HG02798 (cell line): ENCODE results near the gene SUSD6.

Experiments
- ATAC-seq: cut with Tn5 transposase; IDR thresholded peaks from one replicate; pipeline ENCODE4 v1.9.1; 2021; ENCODE audit warnings: mild to moderate bottlenecking; ENCODE audit not compliant: unreplicated experiment, poor library complexity

Gene SUSD6

DNA sequence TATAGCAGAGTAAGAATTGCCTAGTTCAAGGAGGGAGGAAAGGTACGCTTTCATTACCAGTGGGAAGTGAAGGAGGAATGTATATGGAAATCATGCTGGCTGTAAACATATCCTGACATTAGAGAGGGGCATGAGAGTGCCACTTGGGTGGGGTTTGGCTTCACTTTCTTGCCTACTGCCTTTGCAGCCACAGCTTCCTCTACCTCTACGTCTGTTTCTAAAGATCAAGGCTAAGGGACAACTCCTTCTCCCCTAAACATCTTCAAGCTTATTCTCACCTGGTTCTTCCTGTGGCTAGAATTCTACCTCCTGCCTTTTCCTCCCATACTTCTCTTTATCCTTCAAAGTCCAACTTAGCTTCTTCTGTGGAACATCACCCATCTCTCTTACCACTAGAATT, 58.0 kb downstream of the SUSD6 start:
- ATAC-seq = no peak

DNA sequence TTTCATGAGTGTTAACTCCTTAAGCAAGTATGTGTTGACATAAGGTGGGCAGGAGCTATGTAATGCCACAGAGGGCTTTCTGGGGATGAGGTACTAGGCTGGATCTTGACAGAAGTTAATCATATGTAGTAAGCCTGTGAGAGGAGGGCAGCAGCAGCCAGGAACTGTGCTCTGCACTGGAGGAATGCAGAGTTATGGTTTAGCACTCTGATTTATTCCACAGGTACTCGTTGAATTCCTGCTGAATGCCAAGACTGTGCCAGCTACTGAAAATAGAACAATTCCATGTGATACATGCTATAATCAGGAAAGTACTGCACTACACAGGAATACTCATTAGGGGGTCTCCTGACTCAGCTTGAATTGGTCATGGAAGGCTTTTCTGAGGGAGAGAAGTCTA, 58.7 kb downstream of the SUSD6 start:
- ATAC-seq = no peak

DNA sequence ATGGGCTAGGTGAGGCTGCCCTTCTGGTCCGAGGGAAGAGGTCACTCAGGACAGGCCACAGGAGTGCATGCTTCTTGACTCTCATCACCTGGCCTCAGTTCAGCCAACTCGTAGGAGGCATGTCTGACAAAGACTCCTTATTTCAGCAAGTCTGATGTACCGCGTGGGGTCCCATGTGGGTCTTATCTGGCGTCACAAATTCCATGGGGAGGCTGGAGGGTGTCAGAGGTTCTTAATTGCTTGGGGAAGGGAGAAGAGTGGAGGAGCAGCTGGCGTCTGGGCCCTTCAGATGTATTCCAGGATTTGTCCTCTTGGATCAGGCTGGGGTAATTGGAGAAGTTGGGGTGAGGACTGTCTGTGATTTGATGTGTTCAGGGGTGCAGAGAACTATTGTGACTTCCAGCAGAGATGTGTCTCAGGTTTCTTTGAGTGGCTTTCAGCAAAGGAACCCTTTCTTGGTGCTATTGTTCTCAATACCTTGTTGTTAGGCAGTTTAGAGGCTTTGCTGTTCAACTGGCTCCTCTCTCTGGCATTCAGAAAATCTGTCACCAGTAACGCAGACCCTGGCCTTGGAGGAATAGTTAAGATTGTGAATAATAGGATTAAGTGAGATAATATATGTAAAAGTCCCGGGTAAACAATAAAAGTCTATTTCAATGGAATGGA, 60.1 kb downstream of the SUSD6 start:
- ATAC-seq = no peak

DNA sequence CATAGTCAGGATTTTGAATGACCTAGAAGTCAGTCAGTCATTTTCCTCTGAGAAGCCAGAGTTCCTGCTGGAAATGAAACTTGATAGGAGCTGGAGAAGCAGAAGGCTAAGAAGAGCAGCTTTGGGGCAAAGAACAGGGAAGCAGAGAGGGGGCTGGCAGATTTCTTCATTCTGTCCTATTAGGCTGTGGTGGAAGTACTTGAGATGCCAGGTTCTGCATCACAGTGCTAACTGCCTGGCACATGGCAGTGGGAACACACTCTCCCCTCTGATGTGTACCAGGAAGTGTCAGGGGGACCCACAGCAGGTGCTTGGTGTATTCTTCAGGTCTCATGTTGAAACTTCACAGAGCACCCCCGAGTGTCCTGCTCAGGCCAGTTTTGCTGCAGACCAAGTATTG, 61.0 kb downstream of the SUSD6 start:
- ATAC-seq = no peak

GRCh38 chr14:69673104-69673503, 61.7 kb downstream of the SUSD6 start:
- ATAC-seq = peak; percentile 35

- peak; percentile 24 for ATAC-seq
These were observed 62.3 kb downstream of the SUSD6 start for GRCh38 chr14:69673578-69674305.

- ATAC-seq = no peak
These were observed 63.3 kb downstream of the SUSD6 start for GRCh38 chr14:69674546-69675244.

DNA sequence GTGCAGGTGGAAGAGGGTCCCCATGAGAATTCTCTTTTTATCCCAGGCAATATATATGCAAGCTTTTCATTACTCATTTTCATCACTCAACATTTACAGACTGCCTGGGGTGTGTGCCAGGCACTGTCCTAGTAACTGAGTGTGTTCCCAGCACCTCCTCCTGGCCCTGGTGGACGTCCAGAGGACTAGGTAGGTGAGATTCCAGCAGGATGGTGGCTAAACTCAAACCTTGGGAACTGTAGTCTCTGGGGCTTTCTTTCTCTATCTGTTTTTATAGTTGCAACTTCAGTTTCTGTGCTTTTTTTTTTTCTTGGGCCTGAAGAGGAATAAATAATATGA, 63.8 kb downstream of the SUSD6 start:
- ATAC-seq = no peak

- ATAC-seq = peak; percentile 73
These were observed 64.6 kb downstream of the SUSD6 start for GRCh38 chr14:69675877-69676416.

DNA sequence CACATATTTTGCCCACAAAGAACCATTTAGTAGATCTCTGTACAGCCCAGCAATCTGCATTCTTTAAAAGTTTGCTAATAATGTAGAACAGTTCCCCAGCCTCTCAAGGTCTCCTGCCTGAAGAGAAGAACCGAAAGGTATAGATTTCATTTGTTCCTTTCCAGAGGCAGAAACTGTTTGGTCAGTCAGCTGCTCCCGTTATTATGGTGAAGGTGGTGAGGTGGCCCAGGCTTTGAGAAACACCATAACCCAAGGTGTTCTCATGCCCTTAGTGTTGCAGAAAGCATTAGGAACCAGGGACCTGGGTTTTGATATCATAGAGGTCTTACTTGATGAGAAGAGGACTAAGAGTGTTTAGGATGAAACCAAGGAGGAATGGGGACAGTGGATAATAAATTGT, 65.3 kb downstream of the SUSD6 start:
- ATAC-seq = no peak

GRCh38 chr14:69680297-69680696, 68.9 kb downstream of the SUSD6 start:
- ATAC-seq = no peak

DNA sequence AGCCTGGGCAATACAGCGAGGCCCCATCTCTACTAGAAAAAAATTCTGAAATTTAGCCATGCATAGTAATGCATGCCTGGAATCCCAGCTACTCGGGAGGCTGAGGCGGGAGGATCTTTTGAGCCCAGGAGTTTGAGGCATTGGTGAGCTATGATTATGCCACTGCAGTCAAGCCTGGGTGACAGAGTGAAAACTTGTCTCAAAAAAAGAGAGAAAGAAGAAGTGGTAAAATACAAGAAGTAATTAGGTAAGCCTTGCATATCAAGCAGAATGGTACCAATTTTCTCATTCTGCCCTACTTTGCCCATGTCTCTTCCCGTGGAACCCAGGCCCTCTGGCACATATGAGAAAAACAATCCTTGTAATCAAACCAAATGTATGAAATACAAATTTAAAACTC, 70.7 kb downstream of the SUSD6 start:
- no peak for ATAC-seq

DNA sequence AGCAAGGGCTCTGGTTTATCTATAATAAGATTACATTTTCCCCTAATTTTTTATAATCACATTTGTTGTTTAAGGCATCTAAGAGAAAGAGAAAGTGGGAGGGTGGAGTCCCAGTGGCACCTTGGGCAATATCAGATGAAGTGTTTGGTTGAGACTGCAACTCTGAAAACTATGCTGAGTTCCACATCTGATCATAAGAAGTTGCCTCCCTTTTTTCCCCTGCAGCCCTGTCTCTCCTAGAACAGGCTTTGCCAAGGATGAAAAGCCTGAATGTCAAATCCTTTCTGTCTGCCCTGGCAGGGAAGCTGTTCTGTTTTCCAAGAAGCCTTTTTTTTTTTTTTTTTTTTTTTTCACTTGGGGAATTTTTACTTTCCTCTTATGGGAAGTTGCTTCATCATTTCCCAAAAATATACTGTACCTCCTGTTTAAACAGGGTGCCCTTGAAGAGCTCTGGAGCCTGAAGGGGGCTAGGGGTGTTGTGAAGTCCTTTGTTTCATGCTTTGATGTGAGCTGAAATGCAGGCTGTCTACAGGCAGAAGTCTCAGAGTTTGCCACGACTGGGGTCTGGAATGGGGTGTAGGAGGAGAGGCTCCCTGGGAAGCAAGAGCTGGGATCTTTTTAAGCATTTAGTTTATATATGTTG, 71.3 kb downstream of the SUSD6 start:
- ATAC-seq = peak; percentile 48

DNA sequence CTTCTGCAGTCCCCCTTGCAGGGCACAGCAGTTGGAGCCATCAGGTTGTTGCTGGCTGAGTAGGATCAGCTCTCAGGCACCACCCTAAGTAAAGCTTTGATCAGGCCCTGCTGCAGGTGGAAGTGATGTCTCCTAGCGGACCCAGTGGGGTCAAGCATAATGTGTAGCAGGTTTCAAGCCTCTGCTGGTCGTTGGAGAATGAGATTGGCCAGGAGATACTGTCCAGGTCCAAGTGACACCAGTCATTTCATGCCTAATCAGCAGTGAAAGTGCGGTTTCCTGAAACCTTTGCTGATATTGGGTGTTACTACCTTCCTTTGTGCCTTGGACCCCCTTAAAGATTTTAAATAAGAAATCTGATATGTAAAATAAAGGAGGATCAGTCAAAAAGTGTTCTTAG, 72.6 kb downstream of the SUSD6 start:
- ATAC-seq = no peak

DNA sequence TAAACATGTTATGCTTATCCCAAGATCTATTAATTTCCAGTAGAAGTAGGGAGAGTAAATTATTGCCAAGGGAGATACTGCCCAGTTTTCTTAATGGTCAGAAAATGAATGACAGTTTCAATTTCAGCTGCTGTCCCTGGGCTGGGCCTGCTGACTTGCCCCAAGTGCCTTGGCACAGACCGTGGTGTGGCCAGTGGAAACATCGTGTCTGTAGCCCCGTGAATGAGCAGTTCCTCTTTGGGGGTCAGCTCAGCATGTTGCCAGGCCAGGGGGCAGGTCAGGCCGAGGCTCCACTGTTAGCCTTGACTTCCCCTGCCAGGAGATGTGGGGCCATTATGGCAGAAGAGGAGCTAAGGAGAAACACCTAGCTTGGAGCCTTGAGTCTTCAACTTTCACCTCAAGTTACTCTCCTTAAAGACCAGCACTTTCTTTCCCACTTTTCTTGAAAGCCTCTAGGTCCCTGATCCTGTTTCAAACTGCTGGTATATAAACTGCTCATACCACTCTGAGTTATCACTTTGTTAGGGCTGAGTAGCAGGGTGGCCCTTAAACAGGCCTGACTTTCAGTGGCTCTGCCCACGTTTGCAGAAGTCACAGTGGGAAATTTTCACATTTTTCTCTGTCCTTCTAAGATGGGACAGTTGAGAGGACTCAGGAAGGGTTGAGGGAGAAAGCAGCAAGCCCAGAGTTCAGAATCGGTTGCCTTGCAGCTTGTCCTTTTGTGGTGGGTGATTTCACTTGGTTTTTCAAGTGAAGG, 73.2 kb downstream of the SUSD6 start:
- peak; percentile 14 for ATAC-seq

GRCh38 chr14:69685218-69685616, 73.8 kb downstream of the SUSD6 start:
- ATAC-seq = peak; percentile 67

GRCh38 chr14:69685716-69686115, 74.3 kb downstream of the SUSD6 start:
- ATAC-seq = no peak

DNA sequence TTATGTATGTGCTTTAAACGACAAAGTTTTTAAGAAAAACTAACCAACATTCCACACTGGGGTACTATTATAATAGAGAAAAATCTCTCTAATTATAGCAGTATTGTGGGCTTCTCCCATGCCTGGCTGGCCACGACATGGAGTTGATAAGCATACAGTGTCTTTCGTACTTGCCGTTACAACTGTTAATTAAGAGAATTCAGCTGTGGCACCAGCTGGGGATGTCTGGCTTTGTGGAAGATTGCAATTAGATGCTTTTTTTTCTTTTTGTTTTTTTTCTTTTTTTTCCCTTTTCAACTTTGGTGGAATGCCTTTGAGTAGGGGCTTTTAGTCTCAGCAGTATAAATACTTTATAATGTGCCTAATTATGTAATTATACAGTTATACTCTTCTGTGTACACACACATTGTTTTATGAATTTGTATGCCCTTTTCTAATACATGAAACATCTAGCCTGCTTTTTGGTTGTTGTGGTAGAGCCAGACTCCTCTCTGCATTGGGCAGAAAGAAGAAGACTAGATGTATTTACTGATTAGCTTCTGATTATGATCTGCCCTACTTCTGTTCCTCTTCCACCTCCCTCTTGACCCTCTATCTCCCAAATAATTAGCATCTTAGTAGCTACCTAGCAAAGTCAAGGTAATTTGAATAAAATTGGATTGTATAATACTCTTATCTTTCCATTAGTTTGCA, 76.4 kb downstream of the SUSD6 start:
- no peak for ATAC-seq

DNA sequence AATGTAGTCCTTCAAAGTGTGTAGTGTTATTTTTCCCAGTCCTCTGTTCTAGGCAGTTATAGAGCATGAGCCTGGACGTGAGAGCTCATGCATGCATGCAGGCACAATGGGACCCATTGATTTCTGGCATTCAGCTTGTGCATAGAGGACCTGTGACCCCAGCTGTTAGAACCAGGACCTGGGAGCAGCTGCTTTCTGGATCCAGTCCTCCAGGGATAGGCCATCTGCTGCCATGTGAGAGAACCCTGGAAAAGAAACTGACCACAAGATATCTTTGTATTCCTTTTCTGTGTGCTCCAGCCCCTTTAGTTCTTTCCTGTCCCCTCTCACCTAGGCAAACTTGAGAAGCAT, 76.9 kb downstream of the SUSD6 start:
- no peak for ATAC-seq

DNA sequence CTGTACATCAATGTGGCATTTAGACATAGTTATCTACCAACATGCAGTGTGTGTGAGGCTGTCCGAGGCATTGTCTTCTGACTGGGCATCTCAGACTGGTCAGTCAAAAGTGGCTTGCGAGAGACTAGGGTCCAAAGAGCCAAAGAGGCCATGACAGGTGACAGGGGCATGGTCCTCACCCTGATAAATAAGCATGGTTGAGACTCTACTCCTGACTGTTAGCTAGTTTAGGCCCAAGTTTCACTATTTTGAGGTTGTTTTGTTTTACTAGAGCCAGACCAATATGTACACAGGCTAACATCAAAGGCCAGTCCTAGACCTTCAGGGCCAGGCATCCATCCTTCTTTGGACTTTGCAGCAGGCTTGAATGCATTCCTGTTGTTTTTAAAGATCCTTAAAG, 78.6 kb downstream of the SUSD6 start:
- ATAC-seq = no peak
